Liver (tissue), 9 donors: ENCODE measurements around the gene TACSTD2. TPM values are rescaled to one million over a fixed set of nuclear protein-coding genes. Genes with fewer than 3 reads are reported as not detected.

Experiments
- DNase-seq: peaks from one replicate; pipeline ENCODE4 v3.0.0-alpha.2; 2017; ENCODE audit warnings: low spot score
- H3K27ac ChIP-seq, 2 donors: one replicate each; pipeline ENCODE4 v1.7.0; 2013; ENCODE audit warnings: inconsistent platforms in 2 of 2, low read length in 2 of 2, control low read depth in 1 of 2, low read depth in 1 of 2, mild to moderate bottlenecking in 1 of 2
- H3K27me3 ChIP-seq, 4 donors: one replicate each; pipeline versions ENCODE4 v1.6.1 to v1.7.0; 2013; ENCODE audit warnings: low read length in 3 of 4, inconsistent platforms in 1 of 4, mild to moderate bottlenecking in 1 of 4, moderate library complexity in 1 of 4; ENCODE audit not compliant: control insufficient read depth in 4 of 4, insufficient read depth in 4 of 4
- H3K36me3 ChIP-seq, 4 donors: one replicate each; pipeline versions ENCODE4 v1.6.1 to v1.7.0; 2013; ENCODE audit warnings: low read length in 3 of 4, mild to moderate bottlenecking in 3 of 4, low read depth in 1 of 4, moderate library complexity in 1 of 4; ENCODE audit not compliant: control insufficient read depth in 4 of 4, insufficient read depth in 3 of 4
- H3K4me1 ChIP-seq, 4 donors: one replicate each; pipeline versions ENCODE4 v1.6.1 to v1.7.0; 2013; ENCODE audit warnings: low read length in 3 of 4, mild to moderate bottlenecking in 3 of 4, moderate library complexity in 1 of 4; ENCODE audit not compliant: control insufficient read depth in 4 of 4, insufficient read depth in 4 of 4
- H3K4me3 ChIP-seq, 3 donors: one replicate each; pipeline versions ENCODE4 v1.6.1 to v1.7.0; 2013; ENCODE audit warnings: low read length in 3 of 3, control low read depth in 1 of 3, low read depth in 1 of 3, mild to moderate bottlenecking in 1 of 3
- H3K9ac ChIP-seq, 2 donors: one replicate each; pipeline ENCODE4 v1.7.0; 2013; ENCODE audit warnings: low read length in 2 of 2, mild to moderate bottlenecking in 2 of 2, moderate library complexity in 2 of 2, control low read depth in 1 of 2, low read depth in 1 of 2
- H3K9me3 ChIP-seq, 4 donors: one replicate each; pipeline versions ENCODE4 v1.6.1 to v1.7.0; 2013; ENCODE audit warnings: low read length in 3 of 4; ENCODE audit not compliant: control insufficient read depth in 4 of 4
- ATF3 ChIP-seq: IDR thresholded peaks from 2 replicates; pipeline ENCODE4 v1.6.1; 2016; ENCODE audit warnings: antibody characterized with exemption
- FOXA1 ChIP-seq: IDR thresholded peaks from 2 replicates; pipeline ENCODE4 v1.6.1; 2016; ENCODE audit warnings: antibody characterized with exemption
- FOXA2 ChIP-seq: IDR thresholded peaks from 2 replicates; pipeline ENCODE4 v1.6.1; 2016; ENCODE audit warnings: antibody characterized with exemption
- GABPA ChIP-seq, 2 donors: IDR thresholded peaks in 1 of 2; conservative IDR thresholded peaks in 1 of 2; 2 replicates each; pipeline ENCODE4 v1.6.1; 2016; ENCODE audit warnings: antibody characterized with exemption in 2 of 2, mild to moderate bottlenecking in 1 of 2, moderate library complexity in 1 of 2
- HNF4A ChIP-seq, 2 donors: conservative IDR thresholded peaks; 2 replicates each; pipeline ENCODE4 v1.6.1; 2016; ENCODE audit warnings: antibody characterized with exemption in 2 of 2, mild to moderate bottlenecking in 2 of 2
- MAX ChIP-seq: IDR thresholded peaks from 2 replicates; pipeline ENCODE4 v1.6.1; 2016; ENCODE audit warnings: antibody characterized with exemption
- NR2F2 ChIP-seq: IDR thresholded peaks from 2 replicates; pipeline ENCODE4 v1.6.1; 2016; ENCODE audit warnings: antibody characterized with exemption
- RAD21 ChIP-seq, 2 donors: IDR thresholded peaks; 2 replicates each; pipeline ENCODE4 v1.6.1; 2016; ENCODE audit warnings: antibody characterized with exemption in 2 of 2, mild to moderate bottlenecking in 2 of 2
- REST ChIP-seq: IDR thresholded peaks from 2 replicates; pipeline ENCODE4 v1.6.1; 2016; ENCODE audit warnings: antibody characterized with exemption, mild to moderate bottlenecking
- RXRA ChIP-seq, 2 donors: IDR thresholded peaks; 2 replicates each; pipeline ENCODE4 v1.6.1; 2017 to 2018; ENCODE audit warnings: antibody characterized with exemption in 2 of 2, mild to moderate bottlenecking in 1 of 2
- YY1 ChIP-seq: IDR thresholded peaks from 2 replicates; pipeline ENCODE4 v1.6.1; 2016; ENCODE audit warnings: antibody characterized with exemption, mild to moderate bottlenecking
- ZBTB33 ChIP-seq: IDR thresholded peaks from 2 replicates; pipeline ENCODE4 v1.6.1; 2016; ENCODE audit warnings: antibody characterized with exemption
- WGBS: extraction: QIAGEN DNeasy Blood & Tissue Kit; methylation state at CpG from one replicate; pipeline ENCODE4 v1.1.7; 2013; 5-methylcytosine and 5-hydroxymethylcytosine counted together
- polyA plus RNA-seq, 2 donors: library from polyadenylated mRNA; stranded (reverse) in 1 of 2; unstranded in 1 of 2; fragments of 200-250 nt in 1 of 2; fragments of >200 nt in 1 of 2; fragmentation: Nextera tagmentation in 1 of 2; extraction: Ambion mirVana in 1 of 2; gene quantifications; one replicate each; pipeline versions ENCODE4 v1.2.1 to v1.2.3, GENCODE V29; 2013 to 2015
- total RNA-seq, 2 donors: library from RNA; depleted of rRNA; stranded (reverse); fragments of >200 nt; gene quantifications; one replicate each; pipeline ENCODE4 v1.2.3, GENCODE V29; 2014
- donor health status: healthy.
- donor health status: healthy.
- donor health status: healthy.
- donor health status: healthy.
- donor health status: healthy.

Gene TACSTD2
- total and polyA plus RNA-seq, 4 donors, result 0.61 to 1.5 (median 1.1) TPM

- TF ChIP-seq REST, result no peak
Measured at GRCh38 chr1:58586271-58586670, 9.2 kb upstream of the TACSTD2 start (continued).

GRCh38 chr1:58585581-58586151 lies 8.6 kb upstream of the TACSTD2 start:
- H3K9me3 ChIP-seq, result no peaks in the 10 kb centered on the region
- no peak overlapping the region for H3K27ac ChIP-seq
- H3K27me3 ChIP-seq, result peaks cover 0 to 13% (median 1%) of the 10 kb centered on the region in 4 donors
- H3K9ac ChIP-seq, result no peak overlapping the region
- no peaks in the 10 kb centered on the region for H3K36me3 ChIP-seq
- H3K4me3 ChIP-seq, result no peak overlapping the region
- no peak for TF ChIP-seq HNF4A (conservative IDR thresholded peaks at IDR 0.05)
- H3K4me1 ChIP-seq, result no peaks in the 10 kb centered on the region
- no peak for DNase-seq
- 54% methylated on average over 3 of the region's 3 CpGs for WGBS

GRCh38 chr1:58585166-58585565 lies 8.1 kb upstream of the TACSTD2 start:
- Histone ChIP-seq H3K27ac (no peak overlapping the region), H3K36me3 (no peaks in the 10 kb centered on the region), H3K9me3 (no peaks in the 10 kb centered on the region), H3K4me3 (no peak overlapping the region), H3K4me1 (no peaks in the 10 kb centered on the region), H3K27me3 (peaks cover 0 to 13% (median 1%) of the 10 kb centered on the region in 4 donors), H3K9ac (no peak overlapping the region)
- no peak for DNase-seq
- no peak for TF ChIP-seq GABPA (IDR thresholded peaks at IDR 0.05 in 1 of 2, conservative IDR thresholded peaks at IDR 0.05 in 1 of 2)
- TF ChIP-seq ATF3, result no peak
- no peak for TF ChIP-seq NR2F2
- TF ChIP-seq HNF4A (conservative IDR thresholded peaks at IDR 0.05), result no peak
- TF ChIP-seq FOXA1, result no peak
- no peak for TF ChIP-seq YY1
- no peak for TF ChIP-seq REST
- TF ChIP-seq FOXA2, result no peak
- TF ChIP-seq MAX, result no peak
- TF ChIP-seq ZBTB33, result no peak
- TF ChIP-seq RXRA (IDR thresholded peaks at IDR 0.05), result no peak
- no peak for TF ChIP-seq RAD21 (IDR thresholded peaks at IDR 0.05)
- whole genome bisulfite sequencing, result 38% methylated on average over 2 of the region's 2 CpGs
